ENCODE results near the gene RAPGEF2. TPM values are rescaled to one million over a fixed set of nuclear protein-coding genes. Genes with fewer than 3 reads are reported as not detected.
A peak's percentile ranks its signal among the peaks of the same experiment; 100 is the strongest.

RAPGEF2 gene
- total RNA-seq, 1 experiment from 2014 or later, result 17.6 TPM

DNA sequence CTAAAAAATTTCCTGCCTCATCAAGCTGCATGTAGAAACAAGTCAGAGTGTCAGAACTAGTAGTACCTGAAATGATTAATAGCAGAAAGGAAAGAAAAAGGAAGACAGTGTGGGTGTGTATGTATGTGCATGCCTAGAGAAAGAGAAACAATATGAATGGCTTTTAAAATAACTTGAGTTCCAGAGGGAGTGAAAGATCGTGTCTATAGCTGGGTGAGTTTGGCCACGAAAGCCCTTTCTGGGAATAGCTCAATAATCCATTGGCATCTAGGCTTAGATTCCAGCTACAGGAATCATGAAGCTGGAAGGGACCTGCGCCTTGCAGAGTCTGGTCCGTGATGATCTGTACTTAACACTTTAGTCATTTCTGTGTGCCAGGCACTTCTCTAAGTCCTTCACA is 195.6 kb downstream of the RAPGEF2 start:
- POLR2A ChIA-PET, result no interaction called here
- H3K4me3 ChIP-seq (ENCODE audit: low read depth in 2 of 2, low read length in 2 of 2), result no peak overlapping the region
- DNase-seq (ENCODE audit: low read depth, low spot score) (no peak), ATAC-seq (peak; percentile 77)
- in situ Hi-C loops (cut with HindIII; ENCODE audit: low pct_unique_long_range_greater_than_20kb, low sequenced_read_pairs) (no loop called here), intact Hi-C loops (cut with micrococcal nuclease; ENCODE audit: unreplicated experiment) (no loop called here)
- H3K9me3 ChIP-seq (ENCODE audit: control insufficient read depth, insufficient read depth, low read depth, low read length), result no peaks in the 10 kb centered on the region
- TF ChIP-seq, protein P1, sequence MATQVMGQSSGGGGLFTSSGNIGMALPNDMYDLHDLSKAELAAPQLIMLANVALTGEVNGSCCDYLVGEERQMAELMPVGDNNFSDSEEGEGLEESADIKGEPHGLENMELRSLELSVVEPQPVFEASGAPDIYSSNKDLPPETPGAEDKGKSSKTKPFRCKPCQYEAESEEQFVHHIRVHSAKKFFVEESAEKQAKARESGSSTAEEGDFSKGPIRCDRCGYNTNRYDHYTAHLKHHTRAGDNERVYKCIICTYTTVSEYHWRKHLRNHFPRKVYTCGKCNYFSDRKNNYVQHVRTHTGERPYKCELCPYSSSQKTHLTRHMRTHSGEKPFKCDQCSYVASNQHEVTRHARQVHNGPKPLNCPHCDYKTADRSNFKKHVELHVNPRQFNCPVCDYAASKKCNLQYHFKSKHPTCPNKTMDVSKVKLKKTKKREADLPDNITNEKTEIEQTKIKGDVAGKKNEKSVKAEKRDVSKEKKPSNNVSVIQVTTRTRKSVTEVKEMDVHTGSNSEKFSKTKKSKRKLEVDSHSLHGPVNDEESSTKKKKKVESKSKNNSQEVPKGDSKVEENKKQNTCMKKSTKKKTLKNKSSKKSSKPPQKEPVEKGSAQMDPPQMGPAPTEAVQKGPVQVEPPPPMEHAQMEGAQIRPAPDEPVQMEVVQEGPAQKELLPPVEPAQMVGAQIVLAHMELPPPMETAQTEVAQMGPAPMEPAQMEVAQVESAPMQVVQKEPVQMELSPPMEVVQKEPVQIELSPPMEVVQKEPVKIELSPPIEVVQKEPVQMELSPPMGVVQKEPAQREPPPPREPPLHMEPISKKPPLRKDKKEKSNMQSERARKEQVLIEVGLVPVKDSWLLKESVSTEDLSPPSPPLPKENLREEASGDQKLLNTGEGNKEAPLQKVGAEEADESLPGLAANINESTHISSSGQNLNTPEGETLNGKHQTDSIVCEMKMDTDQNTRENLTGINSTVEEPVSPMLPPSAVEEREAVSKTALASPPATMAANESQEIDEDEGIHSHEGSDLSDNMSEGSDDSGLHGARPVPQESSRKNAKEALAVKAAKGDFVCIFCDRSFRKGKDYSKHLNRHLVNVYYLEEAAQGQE (IDR thresholded peaks at IDR 0.05; ENCODE audit: insufficient read depth in 1 of 2, low read depth in 2 of 2, low read length in 1 of 2), result no peak
- TF ChIP-seq SIN3A (IDR thresholded peaks at IDR 0.05; ENCODE audit: borderline replicate concordance, insufficient read depth, low read depth, low read length), result no peak
- TF ChIP-seq, protein P2, sequence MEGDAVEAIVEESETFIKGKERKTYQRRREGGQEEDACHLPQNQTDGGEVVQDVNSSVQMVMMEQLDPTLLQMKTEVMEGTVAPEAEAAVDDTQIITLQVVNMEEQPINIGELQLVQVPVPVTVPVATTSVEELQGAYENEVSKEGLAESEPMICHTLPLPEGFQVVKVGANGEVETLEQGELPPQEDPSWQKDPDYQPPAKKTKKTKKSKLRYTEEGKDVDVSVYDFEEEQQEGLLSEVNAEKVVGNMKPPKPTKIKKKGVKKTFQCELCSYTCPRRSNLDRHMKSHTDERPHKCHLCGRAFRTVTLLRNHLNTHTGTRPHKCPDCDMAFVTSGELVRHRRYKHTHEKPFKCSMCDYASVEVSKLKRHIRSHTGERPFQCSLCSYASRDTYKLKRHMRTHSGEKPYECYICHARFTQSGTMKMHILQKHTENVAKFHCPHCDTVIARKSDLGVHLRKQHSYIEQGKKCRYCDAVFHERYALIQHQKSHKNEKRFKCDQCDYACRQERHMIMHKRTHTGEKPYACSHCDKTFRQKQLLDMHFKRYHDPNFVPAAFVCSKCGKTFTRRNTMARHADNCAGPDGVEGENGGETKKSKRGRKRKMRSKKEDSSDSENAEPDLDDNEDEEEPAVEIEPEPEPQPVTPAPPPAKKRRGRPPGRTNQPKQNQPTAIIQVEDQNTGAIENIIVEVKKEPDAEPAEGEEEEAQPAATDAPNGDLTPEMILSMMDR (IDR thresholded peaks at IDR 0.05), result no peak
- no peak for TF ChIP-seq TCF7L2 (IDR thresholded peaks at IDR 0.05; ENCODE audit: low read depth, low read length)
- no peak for TF ChIP-seq POLR2AphosphoS5 (IDR thresholded peaks at IDR 0.05; ENCODE audit: low read depth, low read length)
- H3K27me3 ChIP-seq (ENCODE audit: control insufficient read depth, insufficient read depth, low read length), result no peaks in the 10 kb centered on the region
- CTCF ChIA-PET, result no interaction called here
- H3K27ac ChIP-seq (ENCODE audit: low read length), result no peak overlapping the region; the same call in 1 of the 2 replicates
- H3K4me1 ChIP-seq (ENCODE audit: control insufficient read depth, insufficient read depth, low read length), result peaks cover 5% of the 10 kb centered on the region; the same call in 1 of the 2 replicates
- H3K36me3 ChIP-seq (ENCODE audit: control insufficient read depth, insufficient read depth, low read length), result no peaks in the 10 kb centered on the region
- no TSS peak for BruUV-seq (replicated peaks)

DNA sequence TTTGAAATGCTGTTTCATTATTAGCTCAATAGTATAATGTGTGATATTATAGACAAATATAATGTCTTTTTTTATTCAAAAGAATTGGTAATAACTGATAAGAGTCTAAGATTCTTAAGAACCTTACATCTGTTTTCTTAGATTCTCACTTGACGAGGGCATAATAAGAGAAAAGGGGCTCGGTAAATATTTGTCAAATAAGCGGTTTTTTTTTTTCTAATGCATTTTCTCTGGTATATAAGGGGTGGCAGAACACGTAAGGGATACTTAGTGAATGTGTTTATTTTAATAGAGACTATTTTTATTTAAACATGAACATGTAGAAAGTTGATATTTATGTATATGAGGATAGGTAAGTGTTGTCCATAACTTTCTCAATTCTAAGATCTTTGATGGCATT is 200.6 kb downstream of the RAPGEF2 start:
- Histone ChIP-seq H3K27ac (ENCODE audit: low read length) (no peak overlapping the region), H3K4me3 (ENCODE audit: low read depth in 2 of 2, low read length in 2 of 2) (no peak overlapping the region), H3K36me3 (ENCODE audit: control insufficient read depth, insufficient read depth, low read length) (no peaks in the 10 kb centered on the region), H3K9me3 (ENCODE audit: control insufficient read depth, insufficient read depth, low read depth, low read length) (no peaks in the 10 kb centered on the region), H3K4me1 (ENCODE audit: control insufficient read depth, insufficient read depth, low read length) (peaks cover 2% of the 10 kb centered on the region; the same call in 1 of the 2 replicates), H3K27me3 (ENCODE audit: control insufficient read depth, insufficient read depth, low read length) (no peaks in the 10 kb centered on the region)
- no TSS peak for BruUV-seq (replicated peaks)
- no peak for TF ChIP-seq SIN3A (IDR thresholded peaks at IDR 0.05; ENCODE audit: borderline replicate concordance, insufficient read depth, low read depth, low read length)
- no peak for TF ChIP-seq TCF7L2 (IDR thresholded peaks at IDR 0.05; ENCODE audit: low read depth, low read length)
- TF ChIP-seq, protein P1 (IDR thresholded peaks at IDR 0.05; ENCODE audit: insufficient read depth in 1 of 2, low read depth in 2 of 2, low read length in 1 of 2), result no peak
- no peak for TF ChIP-seq POLR2AphosphoS5 (IDR thresholded peaks at IDR 0.05; ENCODE audit: low read depth, low read length)
- TF ChIP-seq, protein P2 (IDR thresholded peaks at IDR 0.05), result no peak
- intact Hi-C loops (cut with micrococcal nuclease; ENCODE audit: unreplicated experiment), result no loop called here
- ATAC-seq (no peak), DNase-seq (ENCODE audit: low read depth, low spot score) (no peak)
- in situ Hi-C loops (cut with HindIII; ENCODE audit: low pct_unique_long_range_greater_than_20kb, low sequenced_read_pairs), result no loop called here
- POLR2A ChIA-PET, result no interaction called here
- CTCF ChIA-PET, result no interaction called here

Measured in Panc1 (cell line).